ENCODE measurements around the gene TTC29. TPM values are rescaled to one million over a fixed set of nuclear protein-coding genes. Genes with fewer than 3 reads are reported as not detected.

The TTC29 gene
- total RNA-seq, 1 donor from 2014 or later, result not detected

- DNase-seq (ENCODE audit: low read depth), result no peak
- H3K4me3 Mint-ChIP-seq (ENCODE audit: unreplicated experiment), result no peak overlapping the region
- no peak overlapping the region for H3K4me3 ChIP-seq (ENCODE audit: insufficient read depth, low read depth, low read length)
- no peak overlapping the region for H3K4me2 ChIP-seq (ENCODE audit: low read length)
- no peak overlapping the region for H3K9ac ChIP-seq (ENCODE audit: low read length)
- H3K27ac Mint-ChIP-seq (ENCODE audit: unreplicated experiment), result no peak overlapping the region
- H3K36me3 Mint-ChIP-seq (ENCODE audit: low read depth, unreplicated experiment), result no peaks in the 10 kb centered on the region
- no peak for FAIRE-seq
- peaks cover 6% of the 10 kb centered on the region for H3K4me1 Mint-ChIP-seq (ENCODE audit: low read depth, unreplicated experiment)
- no peaks in the 10 kb centered on the region for H3K9me3 Mint-ChIP-seq (ENCODE audit: unreplicated experiment)
- no peak overlapping the region for H3K27ac ChIP-seq (ENCODE audit: low read depth, low read length)
- no peaks in the 10 kb centered on the region for H3K27me3 Mint-ChIP-seq (ENCODE audit: low read depth, unreplicated experiment)
- TF ChIP-seq CTCF (IDR thresholded peaks at IDR 0.05; ENCODE audit: insufficient read depth, low read depth, low read length), result no peak
- H3K9me3 ChIP-seq (ENCODE audit: insufficient read depth, low read depth, low read length), result no peaks in the 10 kb centered on the region
- no peaks in the 10 kb centered on the region for H3K79me2 ChIP-seq (ENCODE audit: insufficient read depth, low read length)
- H3K36me3 ChIP-seq (ENCODE audit: insufficient read depth, low read length), result no peaks in the 10 kb centered on the region
- no peak overlapping the region for H2AFZ ChIP-seq (ENCODE audit: low read depth, low read length)
- peaks cover 4% of the 10 kb centered on the region for H3K4me1 ChIP-seq (ENCODE audit: insufficient read depth, low read length)
- H3K27me3 ChIP-seq (ENCODE audit: insufficient read depth, low read length), result no peaks in the 10 kb centered on the region
- no peaks in the 10 kb centered on the region for H4K20me1 ChIP-seq (ENCODE audit: insufficient read depth, low read length)
Measured at GRCh38 chr4:146972036-146972435, 26.4 kb upstream of the TTC29 start.

- H3K4me1 Mint-ChIP-seq (ENCODE audit: low read depth, unreplicated experiment), result no peaks in the 10 kb centered on the region
Measured at GRCh38 chr4:146969126-146969525, 23.5 kb upstream of the TTC29 start.

GRCh38 chr4:146960634-146961033 lies 15.0 kb upstream of the TTC29 start:
- FAIRE-seq, result no peak
- Histone ChIP-seq H3K4me3 (ENCODE audit: insufficient read depth, low read depth, low read length) (no peak overlapping the region), H3K9me3 (ENCODE audit: insufficient read depth, low read depth, low read length) (no peaks in the 10 kb centered on the region), H3K9ac (ENCODE audit: low read length) (no peak overlapping the region), H3K4me1 (ENCODE audit: insufficient read depth, low read length) (peaks cover 14% of the 10 kb centered on the region), H3K4me2 (ENCODE audit: low read length) (no peak overlapping the region), H4K20me1 (ENCODE audit: insufficient read depth, low read length) (no peaks in the 10 kb centered on the region), H2AFZ (ENCODE audit: low read depth, low read length) (no peak overlapping the region), H3K27ac (ENCODE audit: low read depth, low read length) (no peak overlapping the region), H3K36me3 (ENCODE audit: insufficient read depth, low read length) (no peaks in the 10 kb centered on the region), H3K27me3 (ENCODE audit: insufficient read depth, low read length) (no peaks in the 10 kb centered on the region), H3K79me2 (ENCODE audit: insufficient read depth, low read length) (no peaks in the 10 kb centered on the region)
- no peaks in the 10 kb centered on the region for H3K4me1 Mint-ChIP-seq (ENCODE audit: low read depth, unreplicated experiment)
- peaks cover 7% of the 10 kb centered on the region for H3K27me3 Mint-ChIP-seq (ENCODE audit: low read depth, unreplicated experiment)
- peaks cover 2% of the 10 kb centered on the region for H3K9me3 Mint-ChIP-seq (ENCODE audit: unreplicated experiment)
- H3K27ac Mint-ChIP-seq (ENCODE audit: unreplicated experiment), result no peak overlapping the region
- TF ChIP-seq EZH2 (IDR thresholded peaks at IDR 0.05; ENCODE audit: insufficient read depth, low read length), result no peak
- no peaks in the 10 kb centered on the region for H3K36me3 Mint-ChIP-seq (ENCODE audit: low read depth, unreplicated experiment)
- no peak overlapping the region for H3K4me3 Mint-ChIP-seq (ENCODE audit: unreplicated experiment)
- DNase-seq (ENCODE audit: low read depth), result no peak

More at GRCh38 chr4:146969126-146969525, 23.5 kb upstream of the TTC29 start:
- H3K36me3 ChIP-seq (ENCODE audit: insufficient read depth, low read length), result no peaks in the 10 kb centered on the region
- no peak for TF ChIP-seq EZH2 (IDR thresholded peaks at IDR 0.05; ENCODE audit: insufficient read depth, low read length)
- TF ChIP-seq CTCF (IDR thresholded peaks at IDR 0.05; ENCODE audit: insufficient read depth, low read depth, low read length), result peak; percentile 12
- H4K20me1 ChIP-seq (ENCODE audit: insufficient read depth, low read length), result no peaks in the 10 kb centered on the region
- no peaks in the 10 kb centered on the region for H3K9me3 ChIP-seq (ENCODE audit: insufficient read depth, low read depth, low read length)
- H3K79me2 ChIP-seq (ENCODE audit: insufficient read depth, low read length), result no peaks in the 10 kb centered on the region
- no peaks in the 10 kb centered on the region for H3K27me3 ChIP-seq (ENCODE audit: insufficient read depth, low read length)
- H3K9ac ChIP-seq (ENCODE audit: low read length), result no peak overlapping the region
- Mint-ChIP-seq H3K9me3 (ENCODE audit: unreplicated experiment) (no peaks in the 10 kb centered on the region), H3K4me3 (ENCODE audit: unreplicated experiment) (no peak overlapping the region), H3K27ac (ENCODE audit: unreplicated experiment) (no peak overlapping the region), H3K36me3 (ENCODE audit: low read depth, unreplicated experiment) (no peaks in the 10 kb centered on the region), H3K27me3 (ENCODE audit: low read depth, unreplicated experiment) (no peaks in the 10 kb centered on the region)
- H3K4me1 ChIP-seq (ENCODE audit: insufficient read depth, low read length), result peaks cover 4% of the 10 kb centered on the region
- H3K4me2 ChIP-seq (ENCODE audit: low read length), result peak overlapping the region; percentile 28
- H2AFZ ChIP-seq (ENCODE audit: low read depth, low read length), result no peak overlapping the region
- peak overlapping the region; percentile 12 for H3K27ac ChIP-seq (ENCODE audit: low read depth, low read length)
- FAIRE-seq (no peak), DNase-seq (ENCODE audit: low read depth) (no peak)
- no peak overlapping the region for H3K4me3 ChIP-seq (ENCODE audit: insufficient read depth, low read depth, low read length)
